Stimulated activated naive B cell treated with anti-CD40 and anti-IgM and Interleukin-4, amounts not matched to agents 10 μg/mL and 1 μg/mL and 100 μg/mL, for 72 hours (primary cell): ENCODE measurements around the gene CLIC4.
"Not testable (repeated sequence)": the region's sequence is repeated elsewhere in the genome, so short reads cannot be mapped to it uniquely, and the experiment has no call there.

ENCODE experiments used
- ATAC-seq, 2 donors: fragments of 150-1000 bp; cut with Tn5 transposase; replicated peaks; 2 replicates each; pipeline ENCODE4 v1.10.0; 2021; ENCODE audit warnings: moderate library complexity in 1 of 2
- DNase-seq: peaks from one replicate; pipeline ENCODE4 v3.0.0; 2021
- H3K27ac Mint-ChIP-seq: one replicate; pipeline ENCODE4 v1.8.0; 2022; ENCODE audit warnings: mild to moderate bottlenecking, mixed read lengths
- H3K27me3 Mint-ChIP-seq, 2 donors: one replicate each; pipeline ENCODE4 v1.8.0; 2022; ENCODE audit warnings: mixed read lengths in 2 of 2
- H3K36me3 Mint-ChIP-seq, 2 donors: one replicate each; pipeline ENCODE4 v1.8.0; 2022; ENCODE audit warnings: mixed read lengths in 2 of 2, mild to moderate bottlenecking in 1 of 2
- H3K4me1 Mint-ChIP-seq, 2 donors: one replicate each; pipeline ENCODE4 v1.8.0; 2022; ENCODE audit warnings: mixed read lengths in 2 of 2, mild to moderate bottlenecking in 1 of 2
- H3K4me3 Mint-ChIP-seq, 2 donors: one replicate each; pipeline ENCODE4 v1.8.0; 2022; ENCODE audit warnings: mild to moderate bottlenecking in 2 of 2, mixed read lengths in 2 of 2, moderate library complexity in 1 of 2
- H3K9me3 Mint-ChIP-seq, 2 donors: one replicate each; pipeline ENCODE4 v1.8.0; 2022; ENCODE audit warnings: mixed read lengths in 2 of 2, mild to moderate bottlenecking in 1 of 2

Gene CLIC4

DNA sequence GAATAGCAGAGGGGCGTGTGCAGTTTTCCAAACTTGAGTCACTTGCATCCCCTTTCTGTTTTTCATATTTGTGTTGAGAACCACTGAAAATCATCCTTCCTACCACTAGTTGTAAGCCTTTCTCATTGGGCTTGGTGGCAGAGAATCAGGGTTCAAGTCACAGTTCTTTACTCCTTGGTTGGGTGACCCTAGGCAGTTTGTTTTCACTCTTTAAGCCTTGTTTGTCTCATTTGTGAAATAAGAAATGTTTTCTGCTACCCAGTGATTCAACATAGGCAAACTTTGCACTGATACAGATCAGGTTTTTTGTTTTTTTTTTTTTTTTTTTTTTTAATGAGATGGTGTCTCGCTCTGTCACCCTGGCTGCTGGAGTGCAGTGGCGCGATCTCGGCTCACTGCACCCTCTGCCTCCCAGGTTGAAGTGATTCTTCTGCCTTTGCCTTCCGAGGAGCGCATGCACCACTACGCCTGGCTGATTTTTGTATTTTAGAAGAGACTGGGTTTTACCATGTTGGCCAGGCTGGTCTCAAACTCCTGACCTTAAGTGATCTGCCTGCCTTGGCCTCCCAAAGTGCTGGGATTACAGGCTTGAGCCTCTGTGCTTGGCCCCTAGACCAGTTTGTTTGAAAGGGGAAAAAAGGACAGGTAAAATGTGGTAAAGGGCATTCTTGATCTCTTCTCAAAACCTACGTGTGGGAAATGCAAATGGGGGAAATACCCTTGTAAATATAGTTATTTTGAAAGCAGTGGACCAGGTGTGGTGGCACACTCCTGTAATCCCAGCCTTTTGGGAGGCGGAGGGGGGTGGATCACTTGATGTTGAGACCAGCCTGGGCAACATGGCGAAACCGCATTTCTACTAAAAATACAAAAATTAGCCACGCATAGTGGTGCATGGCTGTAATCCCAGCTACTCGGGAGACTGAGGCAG, 3.2 kb downstream of the CLIC4 start:
- ATAC-seq (peak; percentile 45 to 47), DNase-seq (peak; percentile 64)
- H3K27ac Mint-ChIP-seq, result peak overlapping the region; percentile 99
- H3K36me3 Mint-ChIP-seq, result peaks cover 1 to 15% of the 10 kb centered on the region in 2 donors
- H3K9me3 Mint-ChIP-seq, result no peaks in the 10 kb centered on the region
- H3K4me1 Mint-ChIP-seq, result peaks cover 37 to 77% of the 10 kb centered on the region in 2 donors
- peak overlapping the region; percentile 87 to 92 for H3K4me3 Mint-ChIP-seq
- no peaks in the 10 kb centered on the region for H3K27me3 Mint-ChIP-seq

DNA sequence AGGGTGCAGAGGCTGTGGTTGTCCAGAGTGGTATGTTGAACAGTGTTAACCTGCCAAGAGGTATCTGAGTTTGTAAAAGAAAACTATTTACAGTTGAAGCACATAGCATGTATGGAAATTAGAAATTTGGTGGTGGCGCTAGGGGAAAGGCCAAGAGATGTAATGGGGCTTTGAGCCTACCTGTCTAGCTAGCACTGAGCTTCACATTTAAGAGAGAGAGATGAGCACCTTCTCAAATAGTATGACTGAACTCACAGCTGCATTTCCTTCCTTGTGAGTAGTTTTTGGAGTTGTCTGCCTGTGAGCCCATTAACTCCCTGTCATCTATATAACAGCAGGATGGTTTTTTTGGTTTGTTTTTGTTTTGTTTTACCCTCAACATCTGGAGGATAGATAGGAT, 4.0 kb downstream of the CLIC4 start:
- peak overlapping the region; percentile 51 to 61 for H3K4me3 Mint-ChIP-seq
- DNase-seq, result no peak
- H3K4me1 Mint-ChIP-seq, result peaks cover 34 to 74% of the 10 kb centered on the region in 2 donors
- peak overlapping the region; percentile 99 for H3K27ac Mint-ChIP-seq
- no peaks in the 10 kb centered on the region for H3K27me3 Mint-ChIP-seq
- H3K36me3 Mint-ChIP-seq, result peaks cover 4 to 15% of the 10 kb centered on the region in 2 donors
- no peaks in the 10 kb centered on the region for H3K9me3 Mint-ChIP-seq
- ATAC-seq, result peak; percentile 1 to 8

DNA sequence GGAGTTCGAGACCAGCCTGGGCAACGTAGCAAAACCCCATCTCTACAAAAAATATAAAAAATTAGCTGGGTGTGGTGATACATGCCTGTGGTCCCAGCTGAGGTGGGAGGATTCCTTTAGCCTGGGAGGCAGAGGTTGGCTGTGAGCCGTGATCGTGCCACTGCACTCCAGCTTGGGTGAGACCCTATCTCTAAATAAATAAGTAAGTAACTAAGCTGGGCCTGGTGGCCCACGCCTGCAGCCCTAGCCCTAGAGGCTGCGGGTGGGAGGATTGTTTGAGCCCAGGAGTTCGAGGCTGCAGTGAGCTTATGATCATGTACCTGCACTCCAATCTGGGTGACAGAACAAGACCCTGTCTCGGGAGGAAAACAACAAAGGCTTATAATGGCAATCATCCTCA, 4.6 kb downstream of the CLIC4 start:
- Mint-ChIP-seq H3K27me3 (no peaks in the 10 kb centered on the region), H3K4me3 (no peak overlapping the region), H3K36me3 (peaks cover 4 to 15% of the 10 kb centered on the region in 2 donors), H3K4me1 (peaks cover 34 to 73% of the 10 kb centered on the region in 2 donors), H3K27ac (no peak overlapping the region), H3K9me3 (no peaks in the 10 kb centered on the region)
- DNase-seq (no peak), ATAC-seq (no peak)

DNA sequence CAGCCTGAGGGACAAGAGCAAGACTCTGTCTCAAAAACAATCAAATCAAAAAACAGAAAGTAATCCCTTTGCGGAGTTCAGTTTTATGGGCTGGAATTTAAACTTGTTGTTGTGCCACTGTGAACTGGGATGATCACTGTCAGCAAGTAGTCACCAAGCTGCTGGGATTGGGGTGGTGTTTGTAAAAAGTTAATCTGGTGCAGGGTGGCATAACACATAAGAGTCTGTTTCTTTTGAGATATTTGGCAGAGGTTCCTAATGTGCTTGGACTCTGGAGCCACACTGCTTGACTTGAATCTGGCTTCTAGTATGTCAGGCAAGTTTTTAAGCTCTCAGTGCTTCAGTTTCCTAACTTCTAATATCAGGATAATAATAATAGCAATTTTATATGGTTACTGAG, 6.6 kb downstream of the CLIC4 start:
- Mint-ChIP-seq H3K27me3 (no peaks in the 10 kb centered on the region), H3K27ac (no peak overlapping the region), H3K9me3 (no peaks in the 10 kb centered on the region), H3K4me1 (peaks cover 36 to 67% of the 10 kb centered on the region in 2 donors), H3K4me3 (no peak overlapping the region), H3K36me3 (peaks cover 4 to 15% of the 10 kb centered on the region in 2 donors)
- ATAC-seq (no peak), DNase-seq (no peak)

DNA sequence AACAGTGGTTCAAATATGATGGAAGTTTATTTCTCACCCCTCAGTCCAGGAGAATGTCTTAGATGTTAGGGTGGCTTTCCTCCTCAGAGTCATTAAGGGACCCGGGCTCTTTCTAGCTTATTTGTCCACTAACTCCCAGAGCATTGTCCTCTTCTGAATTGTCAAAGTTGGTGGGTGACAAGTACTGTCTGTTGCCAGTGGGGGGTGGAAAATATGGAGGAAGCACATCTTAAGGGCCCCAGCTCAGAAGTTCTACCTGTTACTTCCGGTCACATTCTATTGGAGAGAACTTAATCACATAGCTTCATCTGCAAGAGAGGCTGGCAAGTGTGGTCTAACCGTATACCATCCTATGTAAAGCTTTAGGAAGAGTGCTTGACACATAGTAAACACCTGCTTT, 7.1 kb downstream of the CLIC4 start:
- H3K4me3 Mint-ChIP-seq, result no peak overlapping the region

DNA sequence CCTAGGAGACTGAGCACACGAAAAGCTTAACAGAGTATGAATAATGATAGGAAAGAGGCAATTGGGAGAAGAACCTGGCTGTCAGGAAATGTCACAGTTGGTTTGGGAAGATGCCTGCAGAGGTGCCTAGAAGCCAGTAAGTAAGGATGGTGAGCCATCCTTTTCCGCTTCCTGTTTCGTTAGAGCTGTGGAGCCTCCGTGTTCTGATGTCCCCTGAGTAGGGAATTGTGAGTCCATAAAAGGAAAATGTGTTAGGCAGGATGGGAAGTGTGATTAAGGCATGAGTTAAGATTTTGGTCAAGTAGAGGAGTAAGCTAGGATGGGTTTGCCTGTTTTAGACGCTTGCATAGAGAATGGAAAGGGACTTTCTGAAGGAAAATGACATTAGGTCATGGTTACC, 9.0 kb downstream of the CLIC4 start:
- Mint-ChIP-seq H3K9me3 (no peaks in the 10 kb centered on the region), H3K36me3 (peaks cover 4 to 13% of the 10 kb centered on the region in 2 donors)

More for the DNA sequence above, 7.1 kb downstream of the CLIC4 start:
- ATAC-seq (no peak), DNase-seq (no peak)
- Mint-ChIP-seq H3K27me3 (no peaks in the 10 kb centered on the region), H3K36me3 (peaks cover 4 to 15% of the 10 kb centered on the region in 2 donors), H3K4me1 (peaks cover 32 to 66% of the 10 kb centered on the region in 2 donors), H3K27ac (no peak overlapping the region), H3K9me3 (no peaks in the 10 kb centered on the region)

DNA sequence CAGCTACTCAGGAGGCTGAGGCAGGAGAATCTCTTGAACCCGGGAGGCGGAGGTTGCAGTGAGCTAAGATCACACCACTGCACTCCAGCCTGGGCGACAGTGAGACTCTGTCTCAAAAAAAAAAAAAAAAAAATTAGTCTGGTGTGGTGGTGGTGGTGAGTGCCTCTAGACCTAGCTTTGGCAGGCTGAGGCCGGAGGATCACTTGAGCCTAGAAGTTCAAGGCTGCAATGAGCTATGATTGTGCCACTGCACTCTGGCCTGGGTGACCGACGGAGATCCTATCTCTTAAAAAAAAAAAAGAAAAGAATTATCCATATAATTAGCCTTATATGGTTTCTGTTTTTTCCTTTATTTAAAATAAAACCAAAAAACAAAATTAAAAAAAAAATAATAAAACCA, 10.1 kb downstream of the CLIC4 start:
- not testable (repeated sequence) for H3K27me3 Mint-ChIP-seq, ATAC-seq, H3K36me3 Mint-ChIP-seq, H3K27ac Mint-ChIP-seq, H3K9me3 Mint-ChIP-seq, DNase-seq, H3K4me3 Mint-ChIP-seq
- peaks cover 20 to 43% of the 10 kb centered on the region in 2 donors for H3K4me1 Mint-ChIP-seq

More for the DNA sequence above, 9.0 kb downstream of the CLIC4 start:
- ATAC-seq (no peak), DNase-seq (no peak)
- Mint-ChIP-seq H3K4me3 (no peak overlapping the region), H3K27ac (no peak overlapping the region), H3K27me3 (no peaks in the 10 kb centered on the region), H3K4me1 (peaks cover 23 to 54% of the 10 kb centered on the region in 2 donors)

DNA sequence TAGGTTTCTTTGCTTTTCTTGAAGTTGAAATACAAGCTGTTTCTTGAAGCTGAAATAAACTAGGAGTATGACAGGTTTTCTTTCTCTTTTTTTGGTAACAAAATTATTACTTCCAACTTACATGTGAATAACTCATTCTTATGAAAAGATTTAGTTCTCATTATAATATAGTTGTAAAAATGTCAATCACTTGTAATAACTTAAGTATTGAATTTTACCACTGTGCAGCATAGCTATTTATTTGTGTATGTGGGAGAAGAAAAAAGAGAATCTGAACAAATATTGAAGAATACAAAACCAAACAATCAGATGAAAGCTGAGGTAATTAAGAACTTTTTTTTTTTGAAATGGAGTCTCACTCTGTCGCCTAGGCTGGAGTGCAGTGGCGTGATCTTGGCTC, 11.1 kb downstream of the CLIC4 start:
- no peak for DNase-seq
- no peak for ATAC-seq
- no peaks in the 10 kb centered on the region for H3K27me3 Mint-ChIP-seq
- peaks cover 14 to 33% of the 10 kb centered on the region in 2 donors for H3K4me1 Mint-ChIP-seq
- H3K27ac Mint-ChIP-seq, result no peak overlapping the region
- no peak overlapping the region for H3K4me3 Mint-ChIP-seq
- H3K9me3 Mint-ChIP-seq, result no peaks in the 10 kb centered on the region
- peaks cover 0 to 3% of the 10 kb centered on the region in 2 donors for H3K36me3 Mint-ChIP-seq

DNA sequence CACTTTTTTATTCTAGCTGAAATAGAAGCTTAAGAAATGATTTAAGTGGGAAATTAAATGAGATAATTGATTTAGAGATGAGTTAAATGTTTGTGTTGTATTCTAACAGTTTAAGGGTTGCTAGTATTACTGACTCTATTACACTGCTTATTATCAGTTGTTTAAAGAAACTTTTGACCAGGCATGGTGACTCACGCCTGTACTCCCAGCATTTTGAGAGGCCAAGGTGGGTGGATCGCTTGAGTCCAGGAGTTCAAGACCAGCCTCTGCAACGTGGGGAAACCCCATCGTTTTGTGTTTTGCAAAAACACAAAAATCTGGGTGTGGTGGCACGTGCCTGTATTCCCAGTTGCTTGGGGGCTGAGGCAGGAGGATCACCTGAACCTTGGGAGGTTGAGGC, 14.2 kb downstream of the CLIC4 start:
- Mint-ChIP-seq H3K27me3 (no peaks in the 10 kb centered on the region), H3K4me3 (no peak overlapping the region), H3K4me1 (peaks cover 3 to 13% of the 10 kb centered on the region in 2 donors), H3K36me3 (no peaks in the 10 kb centered on the region), H3K27ac (no peak overlapping the region), H3K9me3 (no peaks in the 10 kb centered on the region)
- DNase-seq (no peak), ATAC-seq (no peak)

DNA sequence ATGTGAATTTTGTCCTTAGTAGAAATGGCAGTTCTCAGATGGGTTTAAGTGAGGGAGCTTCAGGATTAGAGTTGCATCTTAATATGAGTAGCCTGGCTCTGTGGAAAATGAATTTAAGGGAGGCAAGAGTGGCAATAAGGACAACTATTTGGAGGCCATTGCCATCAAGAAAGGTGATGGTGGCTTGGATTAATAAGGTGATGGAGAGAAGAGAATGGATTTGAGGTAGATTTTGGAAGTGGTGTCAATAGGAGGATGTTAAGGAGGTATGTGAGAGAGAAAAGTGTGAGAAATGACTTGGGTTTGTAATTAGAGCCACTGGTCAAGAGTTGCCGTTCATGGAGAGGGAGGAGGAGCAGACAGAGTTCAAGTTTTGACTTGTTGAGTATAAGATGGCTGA, 16.3 kb downstream of the CLIC4 start:
- H3K9me3 Mint-ChIP-seq, result no peaks in the 10 kb centered on the region
- H3K36me3 Mint-ChIP-seq, result no peaks in the 10 kb centered on the region
- H3K4me1 Mint-ChIP-seq, result peaks cover 7 to 21% of the 10 kb centered on the region in 2 donors
- no peaks in the 10 kb centered on the region for H3K27me3 Mint-ChIP-seq
- no peak overlapping the region for H3K4me3 Mint-ChIP-seq
- no peak for ATAC-seq
- no peak for DNase-seq
- no peak overlapping the region for H3K27ac Mint-ChIP-seq

DNA sequence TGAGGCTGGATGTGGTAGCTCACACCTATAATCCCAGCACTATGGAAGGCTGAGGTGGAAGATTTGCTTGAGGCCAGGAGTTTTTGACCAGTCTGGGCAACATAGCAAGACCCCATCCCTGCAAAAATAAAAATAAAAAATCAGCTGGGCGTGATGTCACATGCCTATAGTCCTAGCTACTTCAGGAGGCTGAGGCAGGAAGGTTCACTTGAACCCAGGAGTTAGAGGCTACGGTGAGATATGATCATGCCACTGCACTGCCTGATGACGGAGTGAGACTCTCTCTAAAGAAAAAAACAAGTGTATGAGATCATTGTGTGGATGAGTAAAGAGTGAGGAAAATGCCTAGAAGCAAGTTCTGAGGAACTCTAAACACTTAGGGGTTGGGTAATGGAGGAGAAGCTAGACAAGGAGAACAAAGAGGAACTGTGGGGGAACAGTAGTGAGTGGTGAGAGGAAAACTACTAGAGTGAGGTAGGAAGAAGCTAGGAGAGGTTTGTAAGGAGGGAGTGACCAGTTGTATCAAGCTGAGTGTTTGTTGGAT, 17.0 kb downstream of the CLIC4 start:
- H3K36me3 Mint-ChIP-seq, result no peaks in the 10 kb centered on the region
- ATAC-seq (peak; percentile 60 to 61), DNase-seq (no peak)
- peaks cover 7 to 18% of the 10 kb centered on the region in 2 donors for H3K4me1 Mint-ChIP-seq
- H3K27me3 Mint-ChIP-seq, result no peaks in the 10 kb centered on the region
- no peak overlapping the region for H3K27ac Mint-ChIP-seq
- H3K9me3 Mint-ChIP-seq, result no peaks in the 10 kb centered on the region
- no peak overlapping the region for H3K4me3 Mint-ChIP-seq

DNA sequence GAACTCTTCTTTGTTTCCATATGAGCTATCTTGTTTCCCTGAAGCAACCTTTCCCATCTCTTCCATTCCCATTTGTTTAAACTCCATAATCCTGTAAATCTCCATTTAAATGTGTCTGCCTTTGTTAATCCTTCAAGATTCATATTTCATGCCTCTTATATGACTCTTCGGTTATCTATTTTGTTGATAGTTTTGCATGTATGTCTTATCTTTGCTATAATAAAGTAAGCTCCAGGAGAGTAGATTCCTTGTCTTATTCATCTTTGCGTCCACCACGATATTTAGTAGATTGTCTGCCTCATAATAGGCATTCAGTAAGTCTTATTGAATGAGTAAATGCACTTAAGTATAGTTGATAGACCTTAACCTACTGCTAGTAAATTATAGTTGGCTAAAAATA, 18.4 kb downstream of the CLIC4 start:
- Mint-ChIP-seq H3K27ac (no peak overlapping the region), H3K27me3 (no peaks in the 10 kb centered on the region), H3K4me1 (peaks cover 5 to 18% of the 10 kb centered on the region in 2 donors), H3K9me3 (no peaks in the 10 kb centered on the region), H3K36me3 (no peaks in the 10 kb centered on the region), H3K4me3 (no peak overlapping the region)
- no peak for DNase-seq
- ATAC-seq, result no peak

DNA sequence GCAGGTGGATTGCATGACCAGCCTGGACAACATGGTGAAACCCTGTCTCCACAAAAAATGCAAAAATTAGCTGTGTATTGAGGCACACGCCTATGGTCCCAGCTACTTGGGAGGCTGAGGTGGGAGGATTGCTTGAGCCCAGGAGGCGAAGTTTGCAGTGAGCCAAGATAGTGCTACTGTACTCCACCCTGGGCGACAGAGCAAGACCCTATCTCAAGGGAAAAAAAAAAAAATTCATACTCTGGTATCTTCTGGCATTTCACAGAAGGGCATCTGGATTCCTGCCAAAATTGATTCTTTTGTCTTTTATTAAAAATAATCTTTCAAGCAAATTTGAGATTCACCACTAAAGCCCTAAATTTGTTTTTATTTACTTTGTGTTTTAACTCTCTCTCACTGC, 19.2 kb downstream of the CLIC4 start:
- H3K4me3 Mint-ChIP-seq, result no peak overlapping the region
- H3K27ac Mint-ChIP-seq, result peak overlapping the region; percentile 15
- peaks cover 5 to 26% of the 10 kb centered on the region in 2 donors for H3K4me1 Mint-ChIP-seq
- no peaks in the 10 kb centered on the region for H3K27me3 Mint-ChIP-seq
- DNase-seq (no peak), ATAC-seq (no peak)
- H3K9me3 Mint-ChIP-seq, result no peaks in the 10 kb centered on the region
- H3K36me3 Mint-ChIP-seq, result no peaks in the 10 kb centered on the region

DNA sequence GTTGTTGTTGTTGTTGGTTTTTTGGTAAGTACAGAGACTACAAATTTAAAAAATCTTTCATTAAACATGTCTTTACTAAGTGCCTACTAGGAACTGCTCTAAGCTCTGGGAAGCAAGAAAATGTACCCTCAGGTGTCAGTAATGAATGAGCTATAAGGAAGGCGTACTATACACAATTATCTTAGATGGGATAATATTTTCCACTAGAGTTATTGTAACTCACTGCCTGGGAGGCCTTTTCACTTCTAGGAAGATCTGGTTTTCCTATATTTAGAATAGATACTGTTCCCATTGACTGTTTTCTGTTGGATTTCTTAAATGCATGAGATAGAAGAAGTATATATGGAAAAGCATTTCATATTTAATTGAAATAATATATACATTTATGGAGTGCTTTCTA, 19.6 kb downstream of the CLIC4 start:
- no peak for DNase-seq
- Mint-ChIP-seq H3K27ac (peak overlapping the region; percentile 15), H3K4me3 (no peak overlapping the region), H3K9me3 (no peaks in the 10 kb centered on the region), H3K4me1 (peaks cover 5 to 26% of the 10 kb centered on the region in 2 donors), H3K36me3 (no peaks in the 10 kb centered on the region), H3K27me3 (no peaks in the 10 kb centered on the region)
- ATAC-seq, result no peak
